NT2/D1 (cell line): Measurements from ENCODE around the gene TTLL1.

Source experiments
- YY1 ChIP-seq: IDR thresholded peaks from 2 replicates; pipeline ENCODE4 v1.6.1; 2011; ENCODE audit not compliant: insufficient read length, insufficient read depth
- ZNF274 ChIP-seq: IDR thresholded peaks from 2 replicates; pipeline ENCODE4 v1.6.1; 2011; ENCODE audit warnings: mild to moderate bottlenecking, low read depth, low read length

DNA sequence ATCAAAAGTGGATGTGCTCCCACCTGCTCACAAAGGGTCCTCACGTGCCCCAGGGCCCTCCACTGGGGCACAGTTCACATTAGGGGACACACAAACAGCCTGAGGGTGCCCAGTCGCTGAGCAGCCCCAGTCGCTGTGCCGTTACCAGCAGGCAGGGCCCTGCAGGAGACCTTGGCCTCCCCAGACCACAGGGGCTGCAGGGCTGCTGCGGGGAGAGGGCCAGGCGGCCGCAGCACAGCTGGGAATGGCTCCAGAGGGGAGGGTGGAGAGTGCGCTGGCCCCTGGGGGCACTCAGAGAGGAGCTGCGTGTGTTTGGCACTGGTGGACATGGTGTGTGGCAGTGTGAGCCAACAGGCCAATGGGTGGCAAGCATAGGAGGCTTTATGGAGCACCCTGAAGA is 53.9 kb downstream of the TTLL1 start:
- no peak for TF ChIP-seq ZNF274
- TF ChIP-seq YY1: no peak
